GM18867 (cell line): ENCODE results near the gene PAPSS1.

Experiments
- ATAC-seq: cut with Tn5 transposase; IDR thresholded peaks from one replicate; pipeline ENCODE4 v1.9.1; 2021; ENCODE audit warnings: mild to moderate bottlenecking, moderate library complexity; ENCODE audit not compliant: unreplicated experiment

PAPSS1 gene

GRCh38 chr4:107630185-107630705, 89.8 kb downstream of the PAPSS1 start:
- ATAC-seq: no peak

- no peak for ATAC-seq
Measured at GRCh38 chr4:107629318-107629717, 90.7 kb downstream of the PAPSS1 start.

DNA sequence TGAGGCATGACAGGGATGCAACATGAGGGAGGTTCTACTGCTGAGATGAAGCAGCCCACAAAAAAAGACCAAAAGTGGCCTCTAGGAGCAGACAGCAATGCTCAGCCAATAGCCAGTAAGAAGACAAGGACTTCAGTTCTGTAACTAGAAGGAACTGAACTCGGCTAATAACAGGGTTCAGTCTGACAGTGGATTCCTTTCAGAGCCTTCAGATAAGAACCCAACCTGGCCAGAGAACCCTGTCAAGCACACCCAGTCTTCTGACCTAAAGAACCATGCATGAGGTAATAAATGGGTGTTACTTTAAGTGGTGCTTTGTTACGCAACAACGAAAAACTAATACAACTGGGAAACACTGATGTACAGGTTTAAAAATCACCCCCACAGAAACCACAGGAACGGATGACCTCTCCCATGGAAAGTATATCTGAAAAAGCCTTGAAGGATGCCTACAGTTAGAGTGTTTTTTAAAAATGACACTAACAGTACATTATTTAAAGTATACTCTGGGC, 94.6 kb downstream of the PAPSS1 start:
- no peak for ATAC-seq

- no peak for ATAC-seq
Measured at GRCh38 chr4:107624024-107624423, 96.0 kb downstream of the PAPSS1 start.

GRCh38 chr4:107622006-107622405, 98.0 kb downstream of the PAPSS1 start:
- no peak for ATAC-seq

DNA sequence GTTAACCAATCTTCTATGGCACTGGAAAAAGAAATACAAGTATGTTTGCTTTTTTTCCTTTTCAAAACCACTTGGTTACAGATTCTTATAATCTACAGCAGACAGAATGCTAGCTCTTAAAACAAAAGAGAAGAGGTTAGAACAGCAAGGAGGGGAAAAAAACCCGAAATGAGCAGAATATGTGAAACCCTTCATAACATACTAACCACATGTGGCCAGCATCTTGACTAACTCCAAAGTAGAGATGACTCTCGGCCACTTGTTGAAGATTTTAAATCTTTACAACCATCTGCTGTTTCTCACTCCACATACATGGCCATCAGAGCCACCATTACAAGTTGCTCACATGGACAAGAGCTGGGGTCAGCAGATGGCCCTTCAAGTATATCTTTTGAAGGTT, 100.3 kb downstream of the PAPSS1 start:
- ATAC-seq: no peak

- ATAC-seq: no peak
Measured at GRCh38 chr4:107619066-107619465, 101.0 kb downstream of the PAPSS1 start.

- no peak for ATAC-seq
Measured at GRCh38 chr4:107618656-107619055, 101.4 kb downstream of the PAPSS1 start.

- no peak for ATAC-seq
Measured at GRCh38 chr4:107616838-107617389, 103.1 kb downstream of the PAPSS1 start.

DNA sequence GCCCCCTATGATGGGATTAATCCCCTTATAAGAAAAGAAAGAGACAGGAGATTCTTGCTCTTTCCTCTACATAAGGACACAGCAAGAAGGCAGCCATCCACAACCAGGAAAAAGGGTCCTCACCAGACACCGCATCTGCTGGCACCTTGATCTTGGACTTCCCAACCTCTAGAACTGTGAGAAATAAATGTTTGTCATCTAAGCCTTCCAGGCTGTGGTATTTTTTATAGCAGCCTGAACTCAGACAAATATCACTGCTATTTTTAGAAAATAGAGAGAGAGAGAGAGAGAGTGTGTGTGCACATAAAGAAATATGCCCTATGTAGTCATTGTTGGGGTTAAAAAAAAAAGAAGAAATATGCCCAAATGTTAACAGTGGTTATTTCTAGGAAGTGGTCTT, 104.2 kb downstream of the PAPSS1 start:
- ATAC-seq: no peak

- no peak for ATAC-seq
Measured at GRCh38 chr4:107603430-107603829, 116.6 kb downstream of the PAPSS1 start.

DNA sequence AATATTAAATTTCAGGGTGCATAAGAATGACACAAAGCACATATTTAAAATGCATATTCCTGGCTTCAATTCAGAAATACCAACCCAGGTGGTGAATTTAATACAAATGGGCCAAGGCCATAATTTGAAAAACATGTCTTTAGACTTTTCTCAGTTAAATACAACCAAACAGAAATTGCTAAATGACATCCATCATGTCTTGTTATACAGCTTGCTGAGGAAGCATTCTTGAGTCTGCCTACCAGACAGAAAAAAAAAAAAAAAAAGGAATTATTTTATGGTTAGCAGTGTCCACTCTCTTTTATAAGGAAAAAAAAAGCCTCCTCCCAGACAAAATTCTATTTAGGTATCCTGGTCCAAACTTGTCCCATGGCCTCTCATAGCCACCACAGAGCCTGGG, 119.1 kb downstream of the PAPSS1 start:
- ATAC-seq: no peak

DNA sequence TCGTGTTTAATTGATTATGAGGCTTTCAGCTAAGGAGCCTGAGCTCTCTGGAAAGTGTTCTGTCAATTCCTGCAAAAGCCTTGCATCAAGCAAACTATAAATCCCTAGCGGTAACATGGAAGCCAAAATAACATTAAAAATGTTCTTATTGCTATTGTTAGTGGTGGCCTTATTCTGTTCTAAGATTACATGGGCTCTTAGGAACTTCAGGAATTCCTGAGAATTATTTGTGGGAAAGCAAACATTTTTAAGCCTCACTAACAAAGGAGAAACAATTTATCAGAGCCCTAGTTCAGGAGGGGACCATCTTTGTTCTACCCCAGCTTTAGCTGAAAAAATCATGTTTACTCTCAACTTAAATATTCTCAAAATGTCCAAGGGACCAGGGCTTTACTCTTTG, 119.6 kb downstream of the PAPSS1 start:
- no peak for ATAC-seq

GRCh38 chr4:107599841-107600240, 120.2 kb downstream of the PAPSS1 start:
- ATAC-seq: no peak

DNA sequence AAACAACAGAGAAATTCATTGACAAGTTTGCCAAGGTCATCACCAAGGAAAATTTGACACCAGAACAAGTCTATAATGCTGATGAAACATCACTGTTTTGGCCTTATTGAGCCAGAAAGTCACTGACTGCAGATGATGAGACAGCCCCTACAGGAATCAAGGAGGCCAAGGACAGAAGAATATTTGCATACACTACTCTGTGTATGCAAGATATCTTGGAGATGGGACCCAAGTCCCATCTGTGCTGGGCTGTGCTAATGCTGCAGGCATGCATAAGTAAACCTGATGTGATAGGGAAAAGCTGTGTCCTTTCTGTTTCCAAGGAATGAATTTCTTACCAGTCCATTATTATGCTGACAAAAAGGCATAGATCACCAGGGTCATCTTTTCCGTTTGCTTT, 126.8 kb downstream of the PAPSS1 start:
- no peak for ATAC-seq

DNA sequence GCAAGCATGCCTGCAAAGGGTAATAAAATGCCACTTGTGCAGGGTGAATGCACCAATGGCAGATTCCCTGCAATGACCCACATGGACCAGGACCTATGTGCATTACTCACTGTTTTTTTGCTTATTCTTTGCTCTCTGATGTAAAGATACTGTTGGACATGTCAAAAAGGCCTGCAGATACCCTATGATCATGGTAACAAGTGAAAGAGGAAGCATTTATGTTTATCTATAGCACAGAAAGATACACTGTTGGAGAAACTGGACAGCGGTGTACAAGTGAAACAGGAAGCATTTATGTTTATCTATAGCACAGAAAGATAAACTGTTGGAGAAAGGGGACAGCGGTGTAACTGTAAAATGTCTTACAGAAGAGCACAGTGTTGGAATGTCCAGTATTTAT, 127.5 kb downstream of the PAPSS1 start:
- peak; percentile 92 for ATAC-seq

DNA sequence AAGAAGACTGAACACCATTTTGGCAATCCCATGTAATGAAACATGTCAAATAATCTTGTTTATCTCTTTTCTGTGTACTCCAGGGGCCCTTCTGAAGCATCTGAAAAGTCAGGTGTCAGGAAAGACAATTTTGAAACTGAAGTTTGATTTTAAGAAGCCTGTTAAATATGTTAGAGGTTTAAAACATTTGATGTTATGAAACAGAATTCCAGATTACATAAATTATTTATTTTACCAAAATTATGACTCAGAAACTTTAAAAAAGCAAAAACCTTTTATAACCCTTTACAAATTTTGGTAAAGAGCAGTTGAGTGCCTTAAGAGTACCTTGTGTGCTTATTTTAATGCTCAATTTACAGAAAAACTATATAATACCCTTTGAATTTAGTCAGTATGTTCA, 130.8 kb downstream of the PAPSS1 start:
- ATAC-seq: no peak

DNA sequence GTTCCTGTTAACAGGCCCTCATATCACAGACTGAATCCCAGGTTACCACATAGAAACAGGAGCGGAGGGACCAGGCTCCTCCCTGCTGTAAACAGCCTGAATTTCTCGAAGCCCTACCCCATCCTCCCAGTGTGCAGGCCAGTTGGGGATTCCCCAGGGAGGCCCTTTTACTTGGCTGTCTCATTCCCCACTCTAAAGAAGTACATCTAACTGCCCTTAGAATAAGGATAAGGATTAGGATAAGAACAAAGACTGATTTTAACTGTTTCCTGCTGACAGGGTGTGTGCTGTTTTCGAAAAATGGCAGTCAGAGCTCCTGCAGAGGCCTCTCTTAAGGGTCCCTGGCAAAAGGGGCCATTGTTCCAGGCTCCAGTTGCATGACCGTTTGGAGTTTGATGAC, 133.7 kb downstream of the PAPSS1 start:
- ATAC-seq: no peak

- no peak for ATAC-seq
Measured at GRCh38 chr4:107579099-107579498, 140.9 kb downstream of the PAPSS1 start.

GRCh38 chr4:107578321-107578720, 141.7 kb downstream of the PAPSS1 start:
- ATAC-seq: no peak

DNA sequence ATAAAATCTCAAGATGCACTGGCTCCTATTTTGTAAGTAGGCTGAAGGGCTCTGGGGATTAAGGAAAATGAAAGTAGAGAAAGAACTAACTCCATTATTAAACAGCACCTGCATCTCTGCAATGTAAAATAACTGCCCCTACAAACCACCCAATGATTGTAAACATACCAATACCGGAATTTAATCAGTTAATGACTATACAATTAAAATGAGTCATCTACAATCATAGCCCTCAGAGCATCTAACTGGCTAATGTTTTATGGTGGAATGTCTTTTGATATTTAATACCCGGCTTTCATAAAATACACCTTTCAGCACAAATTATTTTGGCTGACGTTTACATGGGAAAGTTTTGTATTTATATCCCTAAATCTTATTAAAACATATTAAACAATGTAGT, 142.3 kb downstream of the PAPSS1 start:
- no peak for ATAC-seq

- no peak for ATAC-seq
Measured at GRCh38 chr4:107575243-107575642, 144.8 kb downstream of the PAPSS1 start.

DNA sequence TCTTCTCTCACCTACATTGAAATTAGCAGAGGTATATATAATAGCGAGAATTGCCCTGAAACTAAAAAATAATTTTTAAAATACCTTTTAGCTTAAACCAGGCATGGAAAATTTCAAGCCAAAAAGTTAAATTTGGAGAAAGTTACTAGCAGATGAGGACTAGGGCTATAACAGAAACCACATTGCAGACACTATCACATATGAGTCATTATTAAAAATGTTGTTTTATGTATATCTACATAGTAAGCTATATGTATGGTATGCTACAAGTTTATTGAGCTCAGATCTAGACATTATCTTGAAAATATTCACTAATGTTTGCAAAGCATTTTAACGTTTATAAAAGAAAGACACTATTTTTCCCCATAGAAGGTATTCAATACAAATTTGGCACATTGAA, 147.8 kb downstream of the PAPSS1 start:
- ATAC-seq: no peak
